Loucy (cell line): Measurements from ENCODE around the gene IRF9.

Source experiments
- EZH2phosphoT487 ChIP-seq: fragments of 200-600 bp; IDR thresholded peaks from 2 replicates; pipeline ENCODE4 v1.6.1; 2018; ENCODE audit warnings: antibody characterized with exemption, mild to moderate bottlenecking, moderate library complexity, borderline replicate concordance
- TF ChIP-seq, protein P1 (sequence below): fragments of 200-600 bp; sonication (generic); conservative IDR thresholded peaks from 2 replicates; pipeline ENCODE4 v1.5.1; 2014; ENCODE audit warnings: mild to moderate bottlenecking, antibody characterized with exemption, low read length

DNA sequence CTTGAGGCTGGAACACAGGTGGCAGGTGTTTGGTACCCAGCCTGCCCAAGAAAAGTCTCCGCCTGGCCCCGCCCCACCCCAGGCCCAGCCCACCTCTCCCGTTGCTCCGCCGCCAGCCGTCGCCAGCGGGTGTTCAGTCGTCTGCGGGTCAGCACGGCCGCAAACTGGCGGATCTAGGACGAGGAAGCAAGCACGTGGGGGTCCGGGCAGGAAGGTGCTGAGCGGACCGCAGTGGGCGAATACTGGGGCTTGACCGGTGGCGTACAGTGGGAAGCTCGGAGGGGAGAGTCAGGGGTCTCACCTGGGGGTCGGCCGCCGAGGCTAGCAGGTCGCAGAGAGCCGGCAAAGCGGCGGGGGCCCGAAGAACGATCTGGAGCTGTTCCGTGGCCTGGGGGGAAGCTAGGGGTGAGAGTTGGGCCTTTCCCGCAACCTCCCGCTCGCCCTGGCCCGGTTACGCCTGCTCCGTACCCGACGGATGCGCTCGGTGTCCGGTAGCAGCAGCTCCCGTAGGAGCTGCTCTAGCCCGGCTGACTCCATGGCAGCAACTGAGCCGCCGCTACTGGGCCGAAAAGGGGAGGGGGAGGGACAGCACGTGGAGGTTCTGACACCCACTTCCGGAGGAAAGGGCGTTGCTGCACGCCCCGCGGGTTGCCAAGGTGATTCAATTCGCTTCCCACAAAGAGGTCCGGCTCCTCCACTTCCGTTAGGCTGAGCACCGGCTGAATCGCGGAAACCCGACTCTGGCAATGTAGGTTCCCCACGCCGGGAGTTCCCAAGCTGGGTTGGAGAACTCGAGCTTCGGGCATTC, 27.4 kb downstream of the IRF9 start, which contains the start of gene IPO4:
- TF ChIP-seq EZH2phosphoT487 = no peak
- TF ChIP-seq, protein P1, sequence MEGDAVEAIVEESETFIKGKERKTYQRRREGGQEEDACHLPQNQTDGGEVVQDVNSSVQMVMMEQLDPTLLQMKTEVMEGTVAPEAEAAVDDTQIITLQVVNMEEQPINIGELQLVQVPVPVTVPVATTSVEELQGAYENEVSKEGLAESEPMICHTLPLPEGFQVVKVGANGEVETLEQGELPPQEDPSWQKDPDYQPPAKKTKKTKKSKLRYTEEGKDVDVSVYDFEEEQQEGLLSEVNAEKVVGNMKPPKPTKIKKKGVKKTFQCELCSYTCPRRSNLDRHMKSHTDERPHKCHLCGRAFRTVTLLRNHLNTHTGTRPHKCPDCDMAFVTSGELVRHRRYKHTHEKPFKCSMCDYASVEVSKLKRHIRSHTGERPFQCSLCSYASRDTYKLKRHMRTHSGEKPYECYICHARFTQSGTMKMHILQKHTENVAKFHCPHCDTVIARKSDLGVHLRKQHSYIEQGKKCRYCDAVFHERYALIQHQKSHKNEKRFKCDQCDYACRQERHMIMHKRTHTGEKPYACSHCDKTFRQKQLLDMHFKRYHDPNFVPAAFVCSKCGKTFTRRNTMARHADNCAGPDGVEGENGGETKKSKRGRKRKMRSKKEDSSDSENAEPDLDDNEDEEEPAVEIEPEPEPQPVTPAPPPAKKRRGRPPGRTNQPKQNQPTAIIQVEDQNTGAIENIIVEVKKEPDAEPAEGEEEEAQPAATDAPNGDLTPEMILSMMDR = no peak
